HG02678 (cell line): ENCODE measurements around the gene APOBEC3B.
"Not testable (repeated sequence)": the region's sequence is repeated elsewhere in the genome, so short reads cannot be mapped to it uniquely, and the experiment has no call there.

Experiments used
- ATAC-seq: cut with Tn5 transposase; IDR thresholded peaks from one replicate; pipeline ENCODE4 v1.9.1; 2021; ENCODE audit warnings: mild to moderate bottlenecking, moderate library complexity; ENCODE audit not compliant: unreplicated experiment

Gene APOBEC3B

GRCh38 chr22:38981992-38982927, at the start of gene APOBEC3B:
Gene APOBEC3B (plus strand): TSS chr22:38982347. CDS start chr22:38982454, 107 bp downstream.
- ATAC-seq: peak; percentile 71

- ATAC-seq: no peak
Measured at GRCh38 chr22:38935023-38935422, 47.1 kb upstream of the APOBEC3B start.

GRCh38 chr22:38935616-38936015, 46.5 kb upstream of the APOBEC3B start:
- no peak for ATAC-seq

- no peak for ATAC-seq
Measured at GRCh38 chr22:38936562-38936961, 45.6 kb upstream of the APOBEC3B start.

GRCh38 chr22:38937036-38937435, 45.1 kb upstream of the APOBEC3B start:
- ATAC-seq: no peak

GRCh38 chr22:38937541-38937940, 44.6 kb upstream of the APOBEC3B start:
- ATAC-seq: no peak

GRCh38 chr22:38938221-38938620, 43.9 kb upstream of the APOBEC3B start:
- no peak for ATAC-seq

GRCh38 chr22:38938925-38939324, 43.2 kb upstream of the APOBEC3B start:
- no peak for ATAC-seq

GRCh38 chr22:38940811-38941384, 41.2 kb upstream of the APOBEC3B start:
- ATAC-seq: no peak

- peak; percentile 67 for ATAC-seq
Measured at GRCh38 chr22:38941488-38941987, 40.6 kb upstream of the APOBEC3B start.

- ATAC-seq: no peak
Measured at GRCh38 chr22:38942702-38943101, 39.4 kb upstream of the APOBEC3B start.

GRCh38 chr22:38943201-38943600, 38.9 kb upstream of the APOBEC3B start:
- no peak for ATAC-seq

- no peak for ATAC-seq
Measured at GRCh38 chr22:38943882-38944281, 38.3 kb upstream of the APOBEC3B start.

- no peak for ATAC-seq
Measured at GRCh38 chr22:38944653-38945052, 37.5 kb upstream of the APOBEC3B start.

- ATAC-seq: not testable (repeated sequence)
Measured at GRCh38 chr22:38945706-38946338, 36.3 kb upstream of the APOBEC3B start.

GRCh38 chr22:38946771-38947170, 35.4 kb upstream of the APOBEC3B start:
- no peak for ATAC-seq

GRCh38 chr22:38947321-38948140, 34.6 kb upstream of the APOBEC3B start:
- no peak for ATAC-seq

- no peak for ATAC-seq
Measured at GRCh38 chr22:38948181-38948940, 33.8 kb upstream of the APOBEC3B start.

GRCh38 chr22:38949889-38950405, 32.2 kb upstream of the APOBEC3B start:
- no peak for ATAC-seq
